Measurements from ENCODE around the gene ACBD3.
A peak's percentile ranks its signal among the peaks of the same experiment; 100 is the strongest.

Gene ACBD3

GRCh38 chr1:226132728-226133503 lies 53.6 kb downstream of the ACBD3 start:
- DNase-seq = no peak

- no peak for DNase-seq
These were observed 54.9 kb downstream of the ACBD3 start for GRCh38 chr1:226131639-226132038.

- no peak for DNase-seq
These were observed 57.3 kb downstream of the ACBD3 start for GRCh38 chr1:226129230-226129629.

- no peak for DNase-seq
These were observed 58.0 kb downstream of the ACBD3 start for GRCh38 chr1:226128487-226129075.

- DNase-seq = no peak
These were observed 59.5 kb downstream of the ACBD3 start for GRCh38 chr1:226126824-226127569.

GRCh38 chr1:226125831-226126230 lies 60.7 kb downstream of the ACBD3 start:
- DNase-seq = no peak

GRCh38 chr1:226125097-226125630 lies 61.4 kb downstream of the ACBD3 start:
- peak; percentile 91 for DNase-seq

- DNase-seq = no peak
These were observed 62.7 kb downstream of the ACBD3 start for GRCh38 chr1:226123591-226124471.

- DNase-seq = no peak
These were observed 63.4 kb downstream of the ACBD3 start for GRCh38 chr1:226123212-226123560.

- DNase-seq = peak; percentile 74
These were observed 64.7 kb downstream of the ACBD3 start for GRCh38 chr1:226121587-226122400.

- DNase-seq = no peak
These were observed 65.4 kb downstream of the ACBD3 start for GRCh38 chr1:226121049-226121586.

GRCh38 chr1:226120398-226120797 lies 66.1 kb downstream of the ACBD3 start:
- no peak for DNase-seq

- DNase-seq = no peak
These were observed 67.4 kb downstream of the ACBD3 start for GRCh38 chr1:226119169-226119568.

GRCh38 chr1:226118357-226118756 lies 68.2 kb downstream of the ACBD3 start:
- DNase-seq = no peak

- DNase-seq = no peak
These were observed 69.2 kb downstream of the ACBD3 start for GRCh38 chr1:226117330-226117729.

GRCh38 chr1:226116673-226117072 lies 69.9 kb downstream of the ACBD3 start:
- DNase-seq = no peak

- no peak for DNase-seq
These were observed 73.9 kb downstream of the ACBD3 start for GRCh38 chr1:226112626-226113025.

GRCh38 chr1:226111883-226112261 lies 74.7 kb downstream of the ACBD3 start:
- DNase-seq = no peak

GRCh38 chr1:226111098-226111882 lies 75.3 kb downstream of the ACBD3 start:
- DNase-seq = no peak

- DNase-seq = peak; percentile 61
These were observed 76.1 kb downstream of the ACBD3 start for GRCh38 chr1:226110249-226111097.

Measured in activated CD8-positive, alpha-beta memory T cell treated with anti-CD3 and anti-CD28 coated beads, Interleukin-2, amount 50 U/mL, for 4 hours (primary cell).